ENCODE measurements around the gene PROK1.

PROK1 gene

DNA sequence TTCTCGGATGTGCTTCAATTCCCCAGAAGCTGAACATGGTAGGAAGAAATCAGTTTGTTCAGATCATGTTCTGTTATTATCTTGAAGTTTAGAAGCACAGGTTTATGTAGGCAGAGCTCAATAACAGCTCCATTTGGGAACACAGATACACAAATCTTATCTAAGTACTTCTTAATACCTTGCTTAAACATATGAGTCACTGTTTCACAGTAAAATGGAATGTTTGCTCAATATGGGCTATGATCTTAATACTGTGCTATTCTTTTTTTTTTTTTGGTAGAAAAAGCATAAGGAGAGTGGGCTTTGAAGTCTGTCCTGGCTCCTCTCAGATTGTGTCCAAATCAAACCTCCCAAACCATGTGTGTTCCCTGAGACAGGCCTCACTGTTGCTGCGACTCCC, 13.4 kb downstream of the PROK1 start:
- Histone ChIP-seq H3K36me3 (replicated peaks) (no peaks in the 10 kb centered on the region), H3K27me3 (replicated peaks) (no peaks in the 10 kb centered on the region), H3K4me3 (ENCODE audit: low read depth, low read length) (no peak overlapping the region), H3K27ac (no peak overlapping the region)
- in situ Hi-C loops (cut with HindIII; ENCODE audit: low pct_ligation_motif_present, low sequenced_read_pairs), result no loop called here
- DNase-seq, result no peak
- TF ChIP-seq, protein P1, sequence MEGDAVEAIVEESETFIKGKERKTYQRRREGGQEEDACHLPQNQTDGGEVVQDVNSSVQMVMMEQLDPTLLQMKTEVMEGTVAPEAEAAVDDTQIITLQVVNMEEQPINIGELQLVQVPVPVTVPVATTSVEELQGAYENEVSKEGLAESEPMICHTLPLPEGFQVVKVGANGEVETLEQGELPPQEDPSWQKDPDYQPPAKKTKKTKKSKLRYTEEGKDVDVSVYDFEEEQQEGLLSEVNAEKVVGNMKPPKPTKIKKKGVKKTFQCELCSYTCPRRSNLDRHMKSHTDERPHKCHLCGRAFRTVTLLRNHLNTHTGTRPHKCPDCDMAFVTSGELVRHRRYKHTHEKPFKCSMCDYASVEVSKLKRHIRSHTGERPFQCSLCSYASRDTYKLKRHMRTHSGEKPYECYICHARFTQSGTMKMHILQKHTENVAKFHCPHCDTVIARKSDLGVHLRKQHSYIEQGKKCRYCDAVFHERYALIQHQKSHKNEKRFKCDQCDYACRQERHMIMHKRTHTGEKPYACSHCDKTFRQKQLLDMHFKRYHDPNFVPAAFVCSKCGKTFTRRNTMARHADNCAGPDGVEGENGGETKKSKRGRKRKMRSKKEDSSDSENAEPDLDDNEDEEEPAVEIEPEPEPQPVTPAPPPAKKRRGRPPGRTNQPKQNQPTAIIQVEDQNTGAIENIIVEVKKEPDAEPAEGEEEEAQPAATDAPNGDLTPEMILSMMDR (IDR thresholded peaks at IDR 0.05; ENCODE audit: low read depth, low read length, missing control alignments), result no peak

DNA sequence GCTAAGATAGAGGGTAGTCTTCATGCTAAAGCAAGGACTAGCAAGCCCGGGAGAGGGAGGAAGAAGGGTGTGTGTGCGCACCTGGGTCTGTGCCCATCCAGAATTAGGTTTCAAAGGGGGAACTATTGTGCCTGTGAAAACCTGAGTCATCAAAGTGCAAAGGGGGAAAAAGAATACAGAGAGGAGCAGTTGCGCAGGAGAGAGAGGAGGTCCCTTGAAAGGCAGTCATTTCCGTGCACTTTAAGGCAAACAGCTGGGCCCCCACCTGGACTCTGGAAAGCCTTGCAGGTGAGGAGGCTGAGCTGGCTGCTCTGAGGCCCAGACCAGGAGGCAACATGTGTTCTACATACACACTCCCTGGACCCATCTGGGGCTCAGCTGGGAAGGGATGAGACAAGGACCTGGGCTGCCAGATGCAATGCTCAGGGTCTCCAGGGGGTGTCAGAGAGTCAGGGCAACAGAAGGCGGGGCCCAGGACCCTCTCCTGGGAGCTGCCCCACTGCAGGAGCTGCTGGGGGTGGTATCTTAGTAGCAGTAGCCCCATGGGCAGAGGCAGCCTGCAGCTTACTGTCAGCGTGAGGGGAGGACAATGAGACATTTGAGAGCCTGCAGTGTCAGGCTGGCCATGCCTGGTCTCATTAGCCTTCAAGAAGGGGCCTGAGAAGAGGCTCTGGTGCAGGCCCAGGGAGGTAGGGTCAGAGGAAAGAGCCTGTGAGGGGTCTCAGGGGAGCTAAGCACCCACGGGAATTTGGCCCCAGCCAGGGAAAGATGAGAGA, 14.3 kb downstream of the PROK1 start:
- no peak for DNase-seq
- in situ Hi-C loops (cut with HindIII; ENCODE audit: low pct_ligation_motif_present, low sequenced_read_pairs), result no loop called here
- Histone ChIP-seq H3K4me3 (ENCODE audit: low read depth, low read length) (no peak overlapping the region), H3K27ac (no peak overlapping the region), H3K36me3 (replicated peaks) (no peaks in the 10 kb centered on the region), H3K27me3 (replicated peaks) (no peaks in the 10 kb centered on the region)
- TF ChIP-seq, protein P1 (IDR thresholded peaks at IDR 0.05; ENCODE audit: low read depth, low read length, missing control alignments), result no peak

DNA sequence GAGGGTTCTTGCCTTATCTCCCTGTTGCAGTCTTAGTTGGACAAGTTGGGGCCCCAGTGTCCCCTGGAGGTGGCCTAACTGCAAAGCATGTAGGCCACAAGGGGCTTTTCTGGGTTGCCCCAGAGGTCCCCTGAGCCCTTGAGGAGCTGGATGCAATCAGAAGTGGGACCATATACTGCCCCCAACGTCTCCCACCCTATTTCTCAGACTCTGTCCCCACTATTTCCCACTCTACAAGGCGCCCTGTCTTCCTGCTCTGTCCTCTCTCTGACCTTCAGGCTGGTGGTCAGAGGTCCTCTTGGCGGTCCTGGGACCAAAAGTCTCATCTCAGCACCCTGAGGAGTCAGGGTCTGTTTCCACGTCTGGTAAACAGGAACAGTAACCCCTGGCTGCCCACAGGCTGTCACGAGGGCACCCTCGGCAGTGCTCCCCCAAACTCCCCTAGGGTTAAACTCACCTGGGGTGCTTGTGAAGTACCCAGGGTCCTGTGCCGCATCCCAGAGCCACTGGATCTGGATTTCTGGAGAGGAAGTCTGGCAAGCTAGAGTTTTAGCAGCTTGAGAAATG, 14.9 kb downstream of the PROK1 start:
- no peaks in the 10 kb centered on the region for H3K27me3 ChIP-seq (replicated peaks)
- no peak overlapping the region for H3K27ac ChIP-seq
- H3K4me3 ChIP-seq (ENCODE audit: low read depth, low read length), result no peak overlapping the region
- DNase-seq, result no peak
- TF ChIP-seq, protein P1 (IDR thresholded peaks at IDR 0.05; ENCODE audit: low read depth, low read length, missing control alignments), result no peak
- no peaks in the 10 kb centered on the region for H3K36me3 ChIP-seq (replicated peaks)
- in situ Hi-C loops (cut with HindIII; ENCODE audit: low pct_ligation_motif_present, low sequenced_read_pairs), result no loop called here

DNA sequence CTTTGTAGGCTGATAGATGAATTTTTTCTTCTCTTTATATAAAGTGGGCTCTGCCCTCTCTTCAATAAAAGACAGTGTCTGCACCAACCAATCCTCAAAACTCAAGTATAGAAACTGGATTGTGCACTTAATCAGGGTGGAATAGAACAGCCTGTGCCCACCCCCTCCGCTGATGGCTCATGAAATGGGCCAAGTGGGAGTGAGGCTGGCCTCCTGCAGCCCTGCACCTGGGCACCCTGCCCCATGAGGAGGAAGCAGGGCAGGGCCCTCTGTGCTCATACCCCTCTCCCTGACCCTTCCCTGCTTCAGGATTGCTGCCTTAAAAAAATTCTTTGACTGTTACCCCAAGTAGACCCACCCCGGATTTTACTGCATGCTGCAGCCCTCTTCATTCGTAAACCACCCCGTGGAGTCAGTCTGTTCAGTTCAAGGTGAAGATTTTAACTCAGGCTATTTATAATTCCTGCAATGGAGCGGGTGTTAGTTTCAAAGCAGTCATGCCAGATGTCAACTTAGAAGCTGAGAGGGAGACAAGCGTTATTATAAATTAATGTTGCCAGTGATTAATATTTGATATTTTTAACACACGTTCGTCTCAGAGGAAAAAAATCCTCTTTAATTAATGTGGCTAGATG, 15.8 kb downstream of the PROK1 start:
- no peak for DNase-seq
- TF ChIP-seq, protein P1 (IDR thresholded peaks at IDR 0.05; ENCODE audit: low read depth, low read length, missing control alignments), result no peak
- H3K27ac ChIP-seq, result no peak overlapping the region
- no peaks in the 10 kb centered on the region for H3K27me3 ChIP-seq (replicated peaks)
- in situ Hi-C loops (cut with HindIII; ENCODE audit: low pct_ligation_motif_present, low sequenced_read_pairs), result no loop called here
- no peak overlapping the region for H3K4me3 ChIP-seq (ENCODE audit: low read depth, low read length)
- no peaks in the 10 kb centered on the region for H3K36me3 ChIP-seq (replicated peaks)

DNA sequence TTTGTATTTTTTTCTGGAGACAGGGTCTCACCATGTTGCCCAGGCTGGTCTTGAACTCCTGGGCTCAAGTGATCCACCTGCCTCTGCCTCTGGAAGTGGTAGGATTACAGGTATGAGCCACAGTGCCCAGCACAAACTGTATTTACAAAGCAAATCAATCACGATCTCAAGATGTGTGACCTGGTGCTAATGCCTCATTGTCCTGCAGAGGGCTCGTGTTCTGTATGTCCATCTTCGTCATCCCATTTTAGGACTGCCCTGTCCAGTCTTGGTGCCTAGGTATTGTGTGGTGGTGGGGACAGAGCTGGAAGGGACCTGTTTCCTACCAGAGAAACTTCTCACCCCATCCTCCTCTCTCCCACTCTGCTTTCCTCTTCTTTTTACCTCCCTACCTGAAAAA, 20.2 kb downstream of the PROK1 start:
- Histone ChIP-seq H3K27me3 (replicated peaks) (no peaks in the 10 kb centered on the region), H3K27ac (no peak overlapping the region), H3K36me3 (replicated peaks) (no peaks in the 10 kb centered on the region), H3K4me3 (ENCODE audit: low read depth, low read length) (no peak overlapping the region)
- TF ChIP-seq, protein P1 (IDR thresholded peaks at IDR 0.05; ENCODE audit: low read depth, low read length, missing control alignments), result peak; percentile 37
- in situ Hi-C loops (cut with HindIII; ENCODE audit: low pct_ligation_motif_present, low sequenced_read_pairs), result no loop called here
- DNase-seq, result no peak

Data from brain microvascular endothelial cell (primary cell).